ENCODE results near the gene NFIC. TPM values are rescaled to one million over a fixed set of nuclear protein-coding genes. Genes with fewer than 3 reads are reported as not detected.

NFIC gene
- total RNA-seq, 4 donors from 2014 or later, result 76.2 to 183 (median 132) TPM

- no peaks in the 10 kb centered on the region for H3K36me3 ChIP-seq
- H3K27ac ChIP-seq, result no peak overlapping the region
- H3K4me3 ChIP-seq (replicated peaks in 1 of 3), result no peak overlapping the region
- peaks cover 8 to 13% of the 10 kb centered on the region in 2 donors for H3K4me1 ChIP-seq
- TF ChIP-seq CTCF (IDR thresholded peaks at IDR 0.05) (no peak), POLR2A (IDR thresholded peaks at IDR 0.05) (no peak)
- H3K27me3 ChIP-seq, result no peaks in the 10 kb centered on the region
- DNase-seq, result no peak
- no peaks in the 10 kb centered on the region for H3K9me3 ChIP-seq
- 83 to 100% methylated on average over 2 to 3 of the region's 3 CpGs for WGBS, 2 donors
- intact Hi-C loops (cut with DNase I), result no loop called here
Measured at GRCh38 chr19:3501780-3502179, 135.4 kb downstream of the NFIC start.

GRCh38 chr19:3503036-3503572 lies 136.7 kb downstream of the NFIC start:
- no peak for TF ChIP-seq POLR2A (IDR thresholded peaks at IDR 0.05)
- TF ChIP-seq CTCF (IDR thresholded peaks at IDR 0.05), result no peak
- Histone ChIP-seq H3K27me3 (no peaks in the 10 kb centered on the region), H3K4me3 (replicated peaks in 1 of 3) (no peak overlapping the region), H3K36me3 (no peaks in the 10 kb centered on the region), H3K27ac (no peak overlapping the region), H3K4me1 (peaks cover 16 to 23% of the 10 kb centered on the region in 2 donors), H3K9me3 (no peaks in the 10 kb centered on the region)
- intact Hi-C loops (cut with DNase I), result no loop called here
- no peak for DNase-seq
- 80 to 81% methylated on average over 13 of the region's 13 CpGs for WGBS, 2 donors

- DNase-seq, result no peak
- no peak overlapping the region for H3K4me3 ChIP-seq (replicated peaks in 1 of 3)
- no peaks in the 10 kb centered on the region for H3K9me3 ChIP-seq
- peak overlapping the region in 1 of 3 donors; percentile 74 for H3K27ac ChIP-seq
- no peaks in the 10 kb centered on the region for H3K27me3 ChIP-seq
- H3K4me1 ChIP-seq, result peaks cover 10 to 16% of the 10 kb centered on the region in 2 donors
- intact Hi-C loops (cut with DNase I), result no loop called here
- WGBS, 2 donors, result 84 to 96% methylated on average over 5 of the region's 5 CpGs
- TF ChIP-seq CTCF (IDR thresholded peaks at IDR 0.05) (no peak), POLR2A (IDR thresholded peaks at IDR 0.05) (no peak)
- no peaks in the 10 kb centered on the region for H3K36me3 ChIP-seq
Measured at GRCh38 chr19:3504735-3505134, 138.4 kb downstream of the NFIC start.

GRCh38 chr19:3505598-3506383 lies 139.4 kb downstream of the NFIC start, which contains the start of gene FZR1:
TSS of gene FZR1 (plus strand) at chr19:3506311. CDS start at chr19:3522990, 16,679 bp downstream.
- Histone ChIP-seq H3K27ac (peak within 1 kb of the TSS; percentile 59 to 78 (median 74)), H3K4me3 (replicated peaks in 1 of 3) (peak within 1 kb of the TSS; percentile 24 to 98 (median 73)), H3K36me3 (no peaks in the 10 kb centered on the region), H3K4me1 (peaks cover 8 to 15% of the 10 kb centered on the region in 2 donors), H3K27me3 (no peaks in the 10 kb centered on the region), H3K9me3 (no peaks in the 10 kb centered on the region)
- peak; percentile 99 to 100 for DNase-seq
- intact Hi-C loops (cut with DNase I), result no loop called here
- 3 to 15% methylated on average over 10 to 15 of the region's 79 CpGs for WGBS, 2 donors
- TF ChIP-seq CTCF (IDR thresholded peaks at IDR 0.05) (peak in 1 of 6 experiments; percentile 16), POLR2A (IDR thresholded peaks at IDR 0.05) (peak; percentile 22 to 81)
